Endothelial cell of umbilical vein (primary cell): ENCODE results near the gene GAK. TPM values are rescaled to one million over a fixed set of nuclear protein-coding genes. Genes with fewer than 3 reads are reported as not detected.

ENCODE experiments used
- BruUV-seq: library from RNA; stranded (reverse); fragments of 400-500 nt; replicated peaks from 2 replicates; lab custom pipeline; 2021; lab: Mats Ljungman, UMichigan
- CTCF ChIA-PET: fragments of 300-600, 350-600 bp; sonication (Branson Sonifier 250); formaldehyde crosslinking; loops from one replicate; lab custom pipeline; 2021; ENCODE audit warnings: antibody characterized with exemption, inconsistent platforms; lab: Charles Lee
- POLR2A ChIA-PET: fragments of 300-600, 350-600 bp; sonication (Branson Sonifier 250); formaldehyde crosslinking; loops from one replicate; lab custom pipeline; 2021; ENCODE audit warnings: antibody characterized with exemption, inconsistent platforms; lab: Charles Lee
- DNase-seq: peaks from one replicate; pipeline ENCODE4 v3.0.0-alpha.2; 2011; ENCODE audit warnings: low read depth, low spot score
- FAIRE-seq: peaks from 2 replicates; lab custom pipeline; 2011; peaks lifted over from hg19 to GRCh38; lab: Jason Lieb, UNC
- H2AFZ ChIP-seq: 2 replicates; pipeline ENCODE4 v1.6.0; 2012; ENCODE audit warnings: low read depth, low read length, control low read depth, inconsistent platforms
- H3K27ac ChIP-seq: 2 replicates; pipeline ENCODE4 v1.5.1; 2011; ENCODE audit warnings: low read depth, mild to moderate bottlenecking, control low read depth, low read length, moderate library complexity; ENCODE audit not compliant: insufficient read depth
- H3K27me3 ChIP-seq, 2 experiments: 2 replicates each; pipeline versions ENCODE4 v1.6.0 to v1.6.1; 2011; ENCODE audit warnings: low read length in 2 of 2, mixed read lengths in 1 of 2; ENCODE audit not compliant: control insufficient read depth in 2 of 2, insufficient read depth in 2 of 2
- H3K36me3 ChIP-seq, 2 experiments: 2 replicates in 1 of 2; 3 replicates in 1 of 2; pipeline ENCODE4 v1.5.1; 2011; ENCODE audit warnings: low read length in 2 of 2, mild to moderate bottlenecking in 1 of 2, moderate library complexity in 1 of 2; ENCODE audit not compliant: control insufficient read depth in 2 of 2, insufficient read depth in 2 of 2; ENCODE audit errors: extremely low read depth in 1 of 2
- H3K4me1 ChIP-seq: 3 replicates; pipeline ENCODE4 v1.5.1; 2011; ENCODE audit warnings: mild to moderate bottlenecking, low read length; ENCODE audit not compliant: control insufficient read depth, insufficient read depth; ENCODE audit errors: extremely low read depth
- H3K4me2 ChIP-seq: 2 replicates; pipeline ENCODE4 v1.6.1; 2011; ENCODE audit warnings: low read length, control low read depth, mixed read lengths; ENCODE audit not compliant: insufficient read depth
- H3K4me3 ChIP-seq, 3 experiments: fragments of 200-600 bp in 1 of 3; sonication (generic), shearing (Covaris generic) in 1 of 3; replicated peaks in 1 of 3; 2 replicates each; pipeline ENCODE4 v1.5.1; 2011 to 2016; ENCODE audit warnings: control low read depth in 3 of 3, low read length in 3 of 3, mild to moderate bottlenecking in 2 of 3, inconsistent platforms in 1 of 3, low read depth in 1 of 3, moderate library complexity in 1 of 3; ENCODE audit not compliant: insufficient read depth in 1 of 3
- H3K79me2 ChIP-seq: 2 replicates; pipeline ENCODE4 v1.6.0; 2012; ENCODE audit warnings: low read length, inconsistent platforms; ENCODE audit not compliant: control insufficient read depth, insufficient read depth
- H3K9ac ChIP-seq: replicated peaks from 2 replicates; pipeline ENCODE3; 2011; ENCODE audit warnings: low read length, control low read depth; ENCODE audit not compliant: insufficient read depth; ENCODE audit errors: extremely low read depth
- H3K9me1 ChIP-seq: replicated peaks from 3 replicates; pipeline ENCODE4 v1.6.0; 2011; ENCODE audit warnings: mild to moderate bottlenecking, low read length; ENCODE audit not compliant: control insufficient read depth, insufficient read depth; ENCODE audit errors: extremely low read depth
- H3K9me3 ChIP-seq: replicated peaks from 2 replicates; pipeline ENCODE4 v1.5.1; 2012; ENCODE audit warnings: low read length, inconsistent platforms; ENCODE audit not compliant: control insufficient read depth, insufficient read depth
- H4K20me1 ChIP-seq: replicated peaks from 2 replicates; pipeline ENCODE3; 2011; ENCODE audit warnings: mild to moderate bottlenecking, low read length; ENCODE audit not compliant: control insufficient read depth, insufficient read depth; ENCODE audit errors: extremely low read depth
- CTCF ChIP-seq, 2 donors: IDR thresholded peaks; 1 replicate in 1 of 2; 2 replicates in 1 of 2; pipeline ENCODE4 v1.5.1; 2011; ENCODE audit warnings: low read length in 2 of 2, mild to moderate bottlenecking in 2 of 2, moderate library complexity in 2 of 2, control low read depth in 1 of 2, inconsistent platforms in 1 of 2, low read depth in 1 of 2; ENCODE audit not compliant: insufficient read depth in 1 of 2; ENCODE audit errors: extremely low read depth in 1 of 2
- EZH2 ChIP-seq: IDR thresholded peaks from 2 replicates; pipeline ENCODE4 v1.6.1; 2012; ENCODE audit warnings: borderline replicate concordance, low read depth, mild to moderate bottlenecking, moderate library complexity, low read length, inconsistent platforms; ENCODE audit not compliant: severe bottlenecking
- FOS ChIP-seq: IDR thresholded peaks from 2 replicates; pipeline ENCODE4 v1.6.1; 2011; ENCODE audit warnings: mild to moderate bottlenecking, low read length, moderate library complexity, borderline replicate concordance; ENCODE audit not compliant: insufficient read depth
- GATA2 ChIP-seq: IDR thresholded peaks from 2 replicates; pipeline ENCODE4 v1.7.0; 2011; ENCODE audit warnings: low read depth, mild to moderate bottlenecking, moderate library complexity, mixed read lengths, low read length; ENCODE audit not compliant: insufficient read length, insufficient read depth
- JUN ChIP-seq: IDR thresholded peaks from 2 replicates; pipeline ENCODE4 v1.6.1; 2011; ENCODE audit warnings: borderline replicate concordance, low read depth; ENCODE audit not compliant: insufficient read length, insufficient read depth
- MAX ChIP-seq: IDR thresholded peaks from 2 replicates; pipeline ENCODE4 v1.6.1; 2011; ENCODE audit not compliant: insufficient read depth, insufficient read length
- MYC ChIP-seq: IDR thresholded peaks from one replicate; pipeline ENCODE4 v1.6.1; 2011; ENCODE audit warnings: mild to moderate bottlenecking, low read depth, low read length
- POLR2A ChIP-seq: IDR thresholded peaks from 2 replicates; pipeline ENCODE4 v1.6.1; 2012; ENCODE audit warnings: low read depth, mild to moderate bottlenecking, control low read depth, low read length
- POLR2AphosphoS5 ChIP-seq: IDR thresholded peaks from 2 replicates; pipeline ENCODE4 v1.6.1; 2012; ENCODE audit warnings: low read depth, mild to moderate bottlenecking, control low read depth, low read length, moderate library complexity; ENCODE audit not compliant: insufficient read depth
- dilution Hi-C: fragments of 300-500 bp; cut with MboI; formaldehyde crosslinking; loops from one replicate; pipeline ENCODE4 v1.15.0; 2019; ENCODE audit warnings: low sequenced_read_pairs; ENCODE audit not compliant: extremely low pct_ligation_motif_present
- intact Hi-C: fragments of 100-400 bp; cut with micrococcal nuclease; formaldehyde crosslinking; loops from one replicate; pipeline ENCODE4 v1.10.0; 2022
- polyA plus RNA-seq, 4 experiments: library from polyadenylated mRNA; depleted of rRNA in 3 of 4; stranded (reverse) in 3 of 4; unstranded in 1 of 4; fragments of >200 nt; gene quantifications; 2 replicates each; pipeline versions ENCODE4 v1.2.1 to v1.2.3, GENCODE V29; 2011 to 2012; ENCODE audit warnings: missing spikeins in 1 of 4
- total RNA-seq: library from RNA; stranded (reverse); gene quantifications from 2 replicates; pipeline ENCODE4 v1.2.3, GENCODE V29; 2021

Gene GAK
- total and polyA plus RNA-seq, 2 donors (not counting 3 experiments of a cell fraction or from before 2014, with no cell fraction given), result 49.6 to 109 TPM

- Histone ChIP-seq H2AFZ (no peak overlapping the region), H3K9ac (no peak overlapping the region), H3K4me1 (no peaks in the 10 kb centered on the region), H3K27me3 (no peaks in the 10 kb centered on the region), H3K4me2 (no peak overlapping the region), H3K27ac (no peak overlapping the region), H3K9me1 (no peaks in the 10 kb centered on the region), H3K36me3 (peaks cover 0 to 32% of the 10 kb centered on the region in 2 experiments), H3K4me3 (no peak overlapping the region), H3K79me2 (no peaks in the 10 kb centered on the region), H4K20me1 (no peaks in the 10 kb centered on the region), H3K9me3 (no peaks in the 10 kb centered on the region)
- ChIA-PET CTCF (no interaction called here), POLR2A (no interaction called here)
- DNase-seq, result no peak
- FAIRE-seq, result no peak
- TF ChIP-seq FOS, result no peak
- TF ChIP-seq POLR2A, result no peak
- BruUV-seq, result no TSS peak
- dilution Hi-C loops, result no loop called here
- intact Hi-C loops, result no loop called here
Observed at GRCh38 chr4:962231-963208, 30.4 kb upstream of the GAK start.

- ChIA-PET POLR2A (no interaction called here), CTCF (no interaction called here)
- Histone ChIP-seq H4K20me1 (no peaks in the 10 kb centered on the region), H3K27ac (no peak overlapping the region), H3K9me3 (no peaks in the 10 kb centered on the region), H3K9ac (no peak overlapping the region), H2AFZ (no peak overlapping the region), H3K4me1 (no peaks in the 10 kb centered on the region), H3K9me1 (no peaks in the 10 kb centered on the region), H3K4me3 (no peak overlapping the region), H3K4me2 (no peak overlapping the region), H3K27me3 (no peaks in the 10 kb centered on the region), H3K79me2 (no peaks in the 10 kb centered on the region), H3K36me3 (peaks cover 0 to 29% of the 10 kb centered on the region in 2 experiments)
- TF ChIP-seq CTCF (IDR thresholded peaks at IDR 0.05; ENCODE audit: extremely low read depth in 1 of 2, insufficient read depth in 1 of 2, low read depth in 1 of 2, low read length in 2 of 2) (no peak), MYC (no peak), POLR2A (no peak), FOS (no peak), EZH2 (no peak), JUN (no peak), MAX (no peak), POLR2AphosphoS5 (no peak), GATA2 (no peak)
- dilution Hi-C loops, result no loop called here
- DNase-seq (no peak), FAIRE-seq (no peak)
- intact Hi-C loops, result no loop called here
- BruUV-seq, result no TSS peak
Observed at GRCh38 chr4:961351-962230, 29.5 kb upstream of the GAK start.
